Body of pancreas (tissue), 4 donors: ENCODE results near the gene NBAS.

Source experiments
- CTCF ChIP-seq, 7 experiments: fragments of 450-650 bp in 4 of 7; fragments of 200-600 bp in 3 of 7; sonication (generic) in 3 of 7; IDR thresholded peaks; one replicate each; pipeline ENCODE4 v1.5.1; 2016 to 2019; ENCODE audit warnings: antibody characterized with exemption in 7 of 7
- POLR2A ChIP-seq, 3 donors: fragments of 450-650 bp; IDR thresholded peaks; one replicate each; pipeline ENCODE4 v1.6.1; 2016; ENCODE audit warnings: antibody characterized with exemption in 3 of 3, mild to moderate bottlenecking in 2 of 3

DNA sequence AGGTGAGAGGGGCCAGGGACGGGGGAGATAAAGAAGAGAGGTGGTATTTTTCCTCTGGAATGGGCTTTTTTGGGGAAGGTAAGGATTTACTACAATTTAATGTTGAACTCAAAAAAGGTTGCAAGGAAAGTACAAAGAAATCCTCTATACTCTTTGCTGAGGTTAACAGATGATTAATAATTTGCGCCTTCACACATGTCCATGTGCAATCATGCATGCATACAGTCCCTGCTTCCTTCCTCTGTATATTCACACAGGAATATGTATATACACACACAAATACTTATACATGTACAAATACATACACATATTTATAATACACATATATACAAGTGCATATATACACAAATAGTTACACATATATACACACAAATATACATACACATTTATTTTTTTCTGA lies 193.4 kb downstream of the NBAS start:
- TF ChIP-seq POLR2A (IDR thresholded peaks at IDR 0.05) (no peak), CTCF (IDR thresholded peaks at IDR 0.05) (no peak)
